Keratinocyte (primary cell): Measurements from ENCODE around the gene CAPN5.

Source experiments
- CTCF ChIP-seq, 3 experiments: IDR thresholded peaks in 1 of 3; conservative IDR thresholded peaks in 1 of 3; optimal IDR thresholded peaks in 1 of 3; 2 replicates in 2 of 3; 3 replicates in 1 of 3; pipeline versions ENCODE3 to v1.5.1; 2011; ENCODE audit warnings: low read length in 3 of 3, mild to moderate bottlenecking in 3 of 3, moderate library complexity in 2 of 3, control low read depth in 1 of 3, inconsistent platforms in 1 of 3; ENCODE audit not compliant: insufficient read depth in 2 of 3; ENCODE audit errors: extremely low read depth in 1 of 3
- EZH2 ChIP-seq: IDR thresholded peaks from one replicate; pipeline ENCODE4 v1.6.1; 2012; ENCODE audit warnings: inconsistent platforms, mild to moderate bottlenecking, low read length, moderate library complexity

GRCh38 chr11:77087723-77088225, 21.0 kb downstream of the CAPN5 start:
- TF ChIP-seq EZH2 (no peak), CTCF (optimal IDR thresholded peaks at IDR 0.05 in 1 of 3, IDR thresholded peaks at IDR 0.05 in 1 of 3, conservative IDR thresholded peaks at IDR 0.05 in 1 of 3; ENCODE audit: extremely low read depth in 1 of 3, insufficient read depth in 2 of 3, low read length in 3 of 3) (no peak)
